Nephron progenitor cell (in vitro differentiated cells): ENCODE results near the gene MAP1LC3A.

Experiments
- DNase-seq: peaks from one replicate; pipeline ENCODE4 v3.0.0; 2021
- H3K27ac Mint-ChIP-seq: 2 replicates; pipeline ENCODE4 v1.8.0; 2021; ENCODE audit warnings: mild to moderate bottlenecking, moderate library complexity, mixed read lengths
- H3K27me3 Mint-ChIP-seq: 2 replicates; pipeline ENCODE4 v1.8.0; 2021; ENCODE audit warnings: mild to moderate bottlenecking, low read depth, mixed read lengths; ENCODE audit not compliant: poor library complexity
- H3K36me3 Mint-ChIP-seq: 2 replicates; pipeline ENCODE4 v1.8.0; 2021; ENCODE audit warnings: low read depth, mixed read lengths
- H3K4me1 Mint-ChIP-seq: 2 replicates; pipeline ENCODE4 v1.8.0; 2021; ENCODE audit warnings: mixed read lengths
- H3K4me3 Mint-ChIP-seq: 2 replicates; pipeline ENCODE4 v1.8.0; 2021; ENCODE audit warnings: mild to moderate bottlenecking, moderate library complexity, mixed read lengths
- H3K9me3 Mint-ChIP-seq: 2 replicates; pipeline ENCODE4 v1.8.0; 2021; ENCODE audit warnings: mild to moderate bottlenecking, moderate library complexity, mixed read lengths
- CTCF ChIP-seq: fragments of 200-600 bp; sonication (generic); IDR thresholded peaks from 2 replicates; pipeline ENCODE4 v1.5.0; 2021; ENCODE audit warnings: antibody characterized with exemption

The MAP1LC3A gene

GRCh38 chr20:34581341-34582184 lies 23.0 kb downstream of the MAP1LC3A start:
- H3K27ac Mint-ChIP-seq: peak overlapping the region; percentile 24
- H3K9me3 Mint-ChIP-seq: no peaks in the 10 kb centered on the region
- DNase-seq: no peak
- H3K36me3 Mint-ChIP-seq: peaks cover 15% of the 10 kb centered on the region
- peaks cover 41% of the 10 kb centered on the region for H3K4me1 Mint-ChIP-seq
- no peaks in the 10 kb centered on the region for H3K27me3 Mint-ChIP-seq
- no peak for TF ChIP-seq CTCF
- H3K4me3 Mint-ChIP-seq: no peak overlapping the region

- Mint-ChIP-seq H3K4me1 (peaks cover 41% of the 10 kb centered on the region), H3K4me3 (no peak overlapping the region), H3K27ac (peak overlapping the region; percentile 24), H3K9me3 (no peaks in the 10 kb centered on the region), H3K36me3 (peaks cover 15% of the 10 kb centered on the region), H3K27me3 (no peaks in the 10 kb centered on the region)
- DNase-seq: no peak
- TF ChIP-seq CTCF: no peak
Observed at GRCh38 chr20:34582221-34582620, 23.7 kb downstream of the MAP1LC3A start.

GRCh38 chr20:34582911-34583310 lies 24.4 kb downstream of the MAP1LC3A start:
- TF ChIP-seq CTCF: no peak
- Mint-ChIP-seq H3K4me1 (peaks cover 41% of the 10 kb centered on the region), H3K9me3 (no peaks in the 10 kb centered on the region), H3K36me3 (peaks cover 22% of the 10 kb centered on the region), H3K27me3 (no peaks in the 10 kb centered on the region), H3K4me3 (no peak overlapping the region), H3K27ac (peak overlapping the region; percentile 36)
- DNase-seq: no peak

- TF ChIP-seq CTCF: no peak
- no peak for DNase-seq
- Mint-ChIP-seq H3K27ac (peak overlapping the region; percentile 36), H3K4me1 (peaks cover 36% of the 10 kb centered on the region), H3K4me3 (no peak overlapping the region), H3K27me3 (no peaks in the 10 kb centered on the region), H3K36me3 (peaks cover 22% of the 10 kb centered on the region), H3K9me3 (no peaks in the 10 kb centered on the region)
Observed at GRCh38 chr20:34583544-34583943, 25.0 kb downstream of the MAP1LC3A start.

GRCh38 chr20:34585019-34585418 lies 26.5 kb downstream of the MAP1LC3A start:
- Mint-ChIP-seq H3K9me3 (no peaks in the 10 kb centered on the region), H3K4me1 (peaks cover 22% of the 10 kb centered on the region), H3K27me3 (no peaks in the 10 kb centered on the region), H3K36me3 (peaks cover 19% of the 10 kb centered on the region), H3K27ac (no peak overlapping the region), H3K4me3 (no peak overlapping the region)
- TF ChIP-seq CTCF: no peak
- no peak for DNase-seq
